HG02840 (cell line): ENCODE measurements around the gene BCOR.

ENCODE experiments used
- ATAC-seq: cut with Tn5 transposase; IDR thresholded peaks from one replicate; pipeline ENCODE4 v1.9.1; 2021; ENCODE audit warnings: mild to moderate bottlenecking, moderate library complexity, moderate number of reproducible peaks; ENCODE audit not compliant: unreplicated experiment, low FRiP score

Gene BCOR

DNA sequence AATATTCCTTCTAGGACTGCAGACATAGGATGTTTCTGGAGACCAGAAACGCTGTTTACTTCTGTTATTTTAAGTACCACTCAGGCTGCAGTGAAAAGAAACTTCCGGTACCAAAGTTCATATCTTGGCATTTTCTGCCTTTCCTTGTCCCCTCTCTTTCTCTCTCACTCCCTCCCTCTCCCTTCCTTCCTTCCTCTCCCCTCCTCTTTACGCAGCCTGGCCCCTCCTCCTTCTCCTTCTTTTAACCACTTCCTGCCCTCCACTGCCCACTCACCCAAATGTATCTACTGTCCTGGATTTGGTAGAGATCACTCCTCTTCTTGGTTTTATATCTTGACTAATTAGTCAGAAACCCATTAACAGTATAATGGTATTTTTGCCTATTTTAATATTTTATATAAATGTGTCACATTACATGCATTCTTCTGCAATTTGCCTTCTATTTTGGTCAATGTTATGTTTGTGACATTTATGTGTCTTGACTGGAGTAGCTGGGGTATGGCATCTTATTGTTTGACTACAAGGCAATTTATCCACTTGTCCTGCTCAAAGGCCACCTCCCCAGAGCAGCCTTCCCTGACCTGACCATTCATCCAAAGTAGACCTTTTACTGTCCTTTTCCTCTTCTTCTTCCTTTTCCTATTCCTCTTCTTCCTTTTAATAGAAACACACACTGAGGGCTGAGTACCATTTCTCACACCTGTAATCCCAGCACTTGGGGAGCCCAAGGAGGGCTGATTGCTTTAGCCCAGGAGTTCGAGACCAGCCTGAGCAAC is 56.9 kb downstream of the BCOR start:
- ATAC-seq: no peak

- no peak for ATAC-seq
These were observed 57.9 kb downstream of the BCOR start for GRCh38 chrX:40039887-40040286.

DNA sequence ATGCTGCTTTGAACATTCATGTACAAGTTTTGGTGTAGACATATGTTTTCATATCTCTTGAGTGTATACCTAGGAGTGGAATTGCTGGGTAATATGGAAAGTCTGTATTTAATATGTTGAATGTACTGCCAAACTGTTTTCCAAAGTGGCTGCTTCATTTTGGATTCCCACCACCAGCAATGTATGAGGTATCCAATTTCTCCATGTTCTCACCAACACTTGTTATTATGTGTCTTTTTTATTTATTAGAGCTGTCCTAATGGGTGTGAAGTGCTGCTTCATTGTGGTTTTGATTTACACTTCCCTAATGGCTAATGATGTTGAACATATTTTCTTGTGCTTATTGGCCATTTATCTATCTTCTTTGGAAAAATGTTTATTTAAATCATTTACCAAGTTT is 60.4 kb downstream of the BCOR start:
- no peak for ATAC-seq

GRCh38 chrX:40035726-40036125 is 62.0 kb downstream of the BCOR start:
- no peak for ATAC-seq

GRCh38 chrX:40031911-40032310 is 65.8 kb downstream of the BCOR start:
- no peak for ATAC-seq

- no peak for ATAC-seq
These were observed 67.6 kb downstream of the BCOR start for GRCh38 chrX:40030205-40030604.

DNA sequence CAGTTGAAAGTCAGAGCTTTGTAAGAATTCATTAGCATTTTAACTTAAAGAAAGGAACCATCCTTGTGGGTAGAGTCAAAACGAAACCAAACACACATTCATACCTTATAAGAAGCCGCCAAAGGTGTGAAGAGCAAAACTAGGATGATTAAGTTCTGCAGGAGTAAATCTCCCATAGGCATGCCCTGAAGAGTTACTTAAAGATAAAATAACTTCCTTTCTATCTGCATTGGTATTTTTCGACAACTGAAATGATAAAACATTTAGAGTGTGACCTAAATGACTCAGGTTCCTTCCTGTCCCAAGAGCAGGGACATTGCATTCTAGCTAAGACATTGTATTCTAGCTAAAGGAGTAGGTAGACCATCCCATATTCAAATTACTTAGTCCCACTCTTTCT is 75.3 kb downstream of the BCOR start:
- ATAC-seq: no peak

DNA sequence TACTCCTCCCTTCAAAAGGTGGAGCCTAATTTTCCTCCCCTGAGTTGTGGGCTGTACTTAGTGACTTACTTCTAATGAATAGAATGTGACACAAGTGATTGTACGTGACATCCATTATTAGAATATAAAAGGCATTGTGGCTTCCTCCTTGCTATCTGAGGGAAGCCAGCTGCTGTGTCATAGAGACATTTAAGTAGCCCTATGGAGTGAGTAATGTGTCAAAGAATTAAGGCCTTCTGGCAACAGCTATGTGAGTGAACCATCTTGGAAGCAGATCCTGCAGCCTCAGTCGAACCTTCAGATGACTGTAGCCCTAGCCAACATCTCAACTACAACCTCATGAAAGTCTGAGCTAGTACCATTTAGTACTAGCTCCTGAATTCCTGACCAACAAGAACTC is 76.1 kb downstream of the BCOR start:
- no peak for ATAC-seq

- no peak for ATAC-seq
These were observed 78.2 kb downstream of the BCOR start for GRCh38 chrX:40019541-40019940.

DNA sequence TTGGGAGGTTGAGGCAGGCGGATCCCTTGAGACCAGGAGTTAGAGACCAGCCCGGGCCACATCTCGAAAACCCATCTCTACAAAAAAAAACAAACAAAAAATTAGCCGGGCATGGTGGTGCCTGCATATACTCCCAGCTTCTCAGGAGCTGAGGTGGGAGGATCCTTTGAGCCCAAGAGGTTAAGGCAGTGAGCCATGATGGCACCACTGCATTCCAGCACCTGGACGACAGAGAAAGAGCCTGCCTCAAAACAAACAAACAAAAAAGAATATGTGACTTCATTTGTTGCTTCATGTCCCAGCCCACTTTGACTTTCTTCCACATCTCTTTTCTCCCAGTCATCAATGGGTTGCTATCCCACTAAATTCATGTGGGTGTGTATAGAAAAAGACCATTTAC is 79.7 kb downstream of the BCOR start:
- ATAC-seq: no peak

DNA sequence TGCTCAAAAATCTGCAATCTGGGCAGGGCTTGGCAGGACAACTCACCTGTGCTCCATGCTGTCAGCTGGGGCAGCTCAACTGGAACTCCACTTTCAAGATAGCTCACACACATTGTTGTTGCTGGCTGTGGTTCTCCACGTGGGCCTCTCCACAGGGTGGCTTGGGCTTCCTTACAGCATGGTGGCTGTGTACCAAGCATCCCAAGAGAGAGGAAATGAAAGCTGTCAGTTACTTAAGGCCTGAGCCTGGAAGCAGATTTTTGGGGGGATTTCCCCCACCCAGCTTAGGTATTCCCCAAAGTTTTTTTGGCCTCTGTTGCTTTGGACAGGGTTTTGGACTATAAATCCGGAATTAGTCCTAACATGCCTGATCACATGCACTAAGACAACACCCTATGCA is 81.0 kb downstream of the BCOR start:
- ATAC-seq: no peak

- ATAC-seq: no peak
These were observed 82.1 kb downstream of the BCOR start for GRCh38 chrX:40015693-40016092.

DNA sequence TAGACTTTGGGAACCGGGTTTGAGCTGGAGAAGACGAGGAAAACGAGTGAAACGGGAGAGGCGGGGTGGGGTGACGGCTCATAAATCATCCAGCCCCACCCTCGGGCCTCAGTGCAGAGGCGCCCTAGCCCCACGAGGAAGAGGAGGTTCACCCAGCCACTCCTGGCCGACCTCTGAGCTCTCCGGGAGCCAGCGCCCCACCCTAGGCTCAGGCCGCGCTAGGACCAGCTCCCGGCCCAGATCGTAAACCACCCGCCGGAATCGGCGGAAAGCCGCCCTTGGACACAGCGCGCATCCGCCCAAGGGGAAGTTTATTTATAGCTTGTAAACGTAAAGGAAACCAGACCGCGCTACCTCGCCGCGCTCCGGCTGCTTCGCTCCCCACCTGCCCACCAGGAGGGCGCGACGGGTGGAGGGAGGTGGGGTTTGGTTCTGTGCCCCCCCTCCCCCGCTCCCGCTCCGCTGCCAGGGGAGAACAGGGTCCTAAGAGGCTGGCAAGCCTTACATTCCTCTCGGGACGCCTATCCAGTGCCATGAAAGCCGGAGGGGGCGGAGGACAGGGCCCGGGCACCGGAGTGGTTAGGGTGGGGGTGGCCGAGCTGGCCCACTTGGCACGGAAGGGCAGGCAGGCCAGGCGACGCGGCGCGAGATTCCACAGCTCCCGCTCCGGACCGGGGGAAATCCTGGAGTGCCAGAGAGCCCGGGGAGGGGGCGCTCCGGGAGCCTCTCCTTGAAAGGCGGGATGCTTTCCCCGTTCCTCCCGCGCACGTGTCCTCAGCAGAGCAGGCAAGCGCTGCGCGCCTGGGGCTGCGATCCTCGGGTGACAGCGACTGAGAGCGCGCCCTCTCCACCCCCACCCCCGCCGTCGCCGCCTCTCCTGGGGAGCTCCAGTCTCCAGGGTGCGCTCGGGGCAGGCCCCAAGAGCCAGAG is 84.2 kb downstream of the BCOR start:
- no peak for ATAC-seq

- no peak for ATAC-seq
These were observed 84.9 kb downstream of the BCOR start for GRCh38 chrX:40012868-40013265.

DNA sequence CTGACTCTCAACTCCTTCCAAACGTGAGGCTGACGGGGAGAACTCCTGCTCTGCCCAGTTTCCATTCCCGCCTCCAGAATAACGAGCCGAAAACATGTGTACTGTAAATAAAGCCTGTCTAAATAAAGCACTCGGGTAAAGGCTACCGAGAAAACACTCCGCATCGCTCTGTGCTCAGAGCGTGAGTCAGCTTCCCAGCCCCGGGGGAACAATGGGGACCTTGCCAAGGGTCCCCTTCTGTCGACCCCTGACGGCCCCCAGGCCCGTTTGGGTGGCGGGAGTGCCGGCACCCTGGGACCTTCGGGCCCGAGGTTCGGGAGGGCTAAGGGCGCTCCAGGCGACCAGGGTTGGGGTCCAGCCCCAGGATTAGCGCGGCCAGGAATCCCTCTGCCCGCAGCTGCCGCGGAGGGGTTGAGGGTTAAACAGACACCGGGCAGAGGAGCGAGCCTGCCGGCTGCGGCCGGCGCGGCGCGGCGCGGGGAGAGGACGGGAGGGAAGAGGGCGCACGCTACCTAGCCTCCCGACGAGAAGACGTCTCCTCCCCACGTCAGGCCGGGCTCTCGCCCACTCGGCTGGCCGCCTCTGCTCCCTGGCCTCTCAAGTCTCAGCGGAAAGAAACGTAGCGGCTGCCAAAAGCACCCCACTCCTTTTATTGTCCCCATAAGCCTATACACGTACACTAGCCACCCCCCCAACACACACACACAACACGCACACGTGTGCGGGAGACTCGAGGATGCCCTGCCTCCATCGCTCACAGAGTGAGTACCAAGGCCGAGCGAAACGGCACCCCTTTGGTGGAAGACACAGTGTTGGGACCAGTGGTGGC is 85.5 kb downstream of the BCOR start:
- ATAC-seq: no peak

DNA sequence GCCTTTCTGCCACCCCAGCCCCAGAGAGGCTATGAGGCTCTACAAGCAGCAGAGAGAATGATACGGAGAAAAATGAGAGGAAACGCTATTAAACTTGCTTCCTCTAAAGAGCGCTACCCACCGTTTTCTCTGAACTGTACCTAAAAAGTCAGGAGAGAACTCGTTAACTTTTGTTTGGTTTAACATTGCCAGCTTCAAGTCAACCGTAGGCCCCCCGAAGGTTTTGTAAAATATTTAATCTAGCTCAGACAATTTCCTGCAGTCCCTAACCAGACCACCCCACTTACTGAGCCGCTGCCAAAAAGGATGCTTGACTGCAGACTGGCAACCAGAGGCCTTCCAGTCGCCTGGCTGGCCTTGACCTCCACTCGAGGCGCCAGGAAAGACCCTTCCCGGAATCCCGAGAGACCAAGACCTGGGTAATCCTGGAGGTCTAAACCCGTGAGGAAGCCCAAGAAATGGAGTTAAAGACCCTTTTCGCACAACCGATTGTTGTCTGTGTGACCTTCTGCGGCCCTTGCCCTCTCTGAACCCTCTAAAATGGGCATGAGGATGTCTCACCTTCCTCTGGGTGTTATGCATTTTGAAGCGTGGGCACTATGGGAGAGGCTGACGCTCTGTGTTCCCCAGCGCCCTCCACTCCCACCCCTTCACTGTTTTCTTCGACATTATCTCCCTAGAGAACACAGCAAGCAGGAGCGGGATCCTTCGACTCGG is 86.3 kb downstream of the BCOR start:
- no peak for ATAC-seq

DNA sequence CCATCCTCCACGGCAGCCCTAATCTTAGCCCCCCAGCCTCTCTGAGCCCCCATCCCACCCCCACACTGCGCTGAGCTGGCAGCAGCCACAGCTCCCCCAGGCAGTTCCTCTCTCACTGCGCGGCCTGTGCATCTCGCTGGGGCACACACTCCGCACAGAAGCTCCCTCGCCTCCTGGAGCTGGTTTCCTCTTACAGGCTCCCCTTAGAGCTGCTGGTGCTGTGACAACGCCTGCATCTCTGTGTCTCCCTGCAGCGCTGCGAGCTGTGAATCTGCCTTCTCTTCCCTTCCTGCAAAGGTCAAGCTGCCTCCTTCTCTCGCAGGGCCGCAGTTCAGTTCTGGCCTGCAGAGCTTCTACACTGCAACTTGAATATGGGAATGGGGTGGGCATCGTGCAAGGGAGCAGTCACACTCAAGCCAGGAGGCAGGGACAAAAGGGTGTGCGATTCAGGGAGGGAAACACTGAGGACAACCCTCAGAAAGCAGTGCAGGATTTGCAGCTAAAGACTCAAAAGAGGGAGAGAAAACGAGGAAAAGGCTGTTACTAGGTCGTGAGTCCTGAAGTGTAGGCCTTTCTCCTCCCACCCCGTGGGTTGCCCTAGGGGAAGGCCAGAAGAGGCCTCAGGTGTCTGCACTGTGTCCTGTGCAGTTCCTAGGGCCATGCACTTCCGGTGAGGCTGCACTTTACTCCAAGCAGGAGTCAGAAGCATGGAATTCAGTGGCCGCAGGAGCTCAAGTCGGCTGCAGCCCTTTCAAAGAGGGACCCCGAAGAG is 87.0 kb downstream of the BCOR start:
- ATAC-seq: no peak

GRCh38 chrX:40009890-40010289 is 87.9 kb downstream of the BCOR start:
- ATAC-seq: no peak

GRCh38 chrX:40009462-40009851 is 88.3 kb downstream of the BCOR start:
- no peak for ATAC-seq
